ENCODE measurements around the gene SRRD. TPM values are rescaled to one million over a fixed set of nuclear protein-coding genes. Genes with fewer than 3 reads are reported as not detected.

SRRD gene
- total and polyA plus RNA-seq, 2 of the 8 experiments (the other 6 are each of a cell fraction or from before 2014, with no cell fraction given) = 17.1 to 25.3 TPM

- Histone ChIP-seq H3K14ac (ENCODE audit: insufficient read length) (no peak overlapping the region), H3K27ac (ENCODE audit: low read depth, low read length) (no peak overlapping the region), H3K9me3 (ENCODE audit: insufficient read depth in 2 of 2, low read depth in 1 of 2, low read length in 1 of 2) (no peaks in the 10 kb centered on the region), H2BK12ac (ENCODE audit: low read depth, low read length) (no peak overlapping the region), H3K56ac (replicated peaks; ENCODE audit: insufficient read length, low read depth, low read length) (no peak overlapping the region), H4K20me1 (replicated peaks in 1 of 2; ENCODE audit: control insufficient read depth in 1 of 2, insufficient read depth in 2 of 2, low read length in 2 of 2) (no peaks in the 10 kb centered on the region), H3K79me1 (ENCODE audit: low read depth, low read length) (no peaks in the 10 kb centered on the region), H2AK5ac (ENCODE audit: low read depth, low read length) (no peak overlapping the region), H3K4me3 (ENCODE audit: extremely low read depth in 1 of 4, insufficient read depth in 2 of 4, low read depth in 3 of 4, low read length in 4 of 4) (no peak overlapping the region), H4K91ac (replicated peaks; ENCODE audit: insufficient read length, low read length) (no peak overlapping the region), H2BK20ac (ENCODE audit: low read length) (no peak overlapping the region), H2BK5ac (ENCODE audit: low read depth, low read length) (no peak overlapping the region; the same call in 1 of the 2 replicates), H3K4ac (replicated peaks; ENCODE audit: insufficient read length, low read depth, low read length) (no peak overlapping the region), H4K5ac (ENCODE audit: insufficient read length, low read depth, low read length) (no peak overlapping the region), H4K8ac (ENCODE audit: extremely low read depth, insufficient read depth, low read length) (no peak overlapping the region), H3K9ac (replicated peaks in 1 of 4; ENCODE audit: extremely low read depth in 1 of 4, low read depth in 3 of 4, low read length in 3 of 4) (no peak overlapping the region), H3K4me1 (replicated peaks in 1 of 4; ENCODE audit: control insufficient read depth in 3 of 4, insufficient read depth in 4 of 4, low read length in 3 of 4) (no peaks in the 10 kb centered on the region), H2BK120ac (replicated peaks; ENCODE audit: low read depth, low read length) (no peak overlapping the region), H2BK15ac (ENCODE audit: low read length) (no peak overlapping the region), H2AFZ (ENCODE audit: low read length) (no peak overlapping the region), H3K27me3 (replicated peaks in 1 of 4; ENCODE audit: control insufficient read depth in 3 of 4, extremely low read depth in 1 of 4, insufficient read depth in 3 of 4, low read length in 3 of 4) (no peaks in the 10 kb centered on the region), H3K36me3 (ENCODE audit: control insufficient read depth in 2 of 4, insufficient read depth in 4 of 4, low read length in 3 of 4) (peaks cover 0 to 24% (median 2%) of the 10 kb centered on the region in 4 experiments; a peak in 4 of 8 replicates), H3K23ac (ENCODE audit: insufficient read length) (no peak overlapping the region), H3K23me2 (ENCODE audit: low read depth, low read length) (no peaks in the 10 kb centered on the region), H3K18ac (ENCODE audit: extremely low read depth, low read length) (no peak overlapping the region), H3K4me2 (ENCODE audit: insufficient read depth in 1 of 2, low read depth in 2 of 2, low read length in 2 of 2) (no peak overlapping the region), H3K79me2 (ENCODE audit: control insufficient read depth in 1 of 2, insufficient read depth in 2 of 2, low read length in 2 of 2) (no peaks in the 10 kb centered on the region)
- ChIA-PET POLR2A (ENCODE audit: partially characterized antibody) (interaction anchor here (0.8 to 1.9 kb wide), 6 partner anchors 10 to 38 kb away, joined by 3 to 15 read pairs (median 4); partner anchors contain the start of gene ASPHD2), CTCF (ENCODE audit: partially characterized antibody) (interaction anchor here (0.6 to 4.1 kb wide), 9 partner anchors 10 to 217 kb away, joined by 3 to 15 read pairs (median 7); no protein-coding TSS in a partner anchor)
- FAIRE-seq = no peak
- no peak for TF ChIP-seq SIN3A (conservative IDR thresholded peaks at IDR 0.05 in 1 of 2, IDR thresholded peaks at IDR 0.05 in 1 of 2; ENCODE audit: low read depth in 1 of 2, low read length in 2 of 2)
- peak; percentile 19; the same call in 1 of the 2 replicates for TF ChIP-seq POLR2AphosphoS5 (IDR thresholded peaks at IDR 0.05; ENCODE audit: low read depth, low read length)
- WGBS, 2 experiments (ENCODE audit: extremely low coverage in 1 of 2, insufficient coverage in 1 of 2, insufficient read length in 1 of 2, insufficient replicate concordance in 2 of 2, low coverage in 1 of 2, low lambda C conversion rate in 2 of 2, missing lambda C conversion rate in 1 of 2) = 82% methylated on average over 5 of the region's 5 CpGs; no CpG with 5 or more reads in 1 of the 2 experiments
- DNase-seq (ENCODE audit: low read depth in 1 of 2, low spot score in 2 of 2) = no peak
Measured at GRCh38 chr22:26448334-26448733, 35.3 kb upstream of the SRRD start.
